ENCODE results near the gene ZBTB47. TPM values are rescaled to one million over a fixed set of nuclear protein-coding genes. Genes with fewer than 3 reads are reported as not detected.

Gene ZBTB47
- total and polyA plus RNA-seq, 3 experiments from 2014 or later: 0.48 to 0.60 TPM; not detected in 1

DNA sequence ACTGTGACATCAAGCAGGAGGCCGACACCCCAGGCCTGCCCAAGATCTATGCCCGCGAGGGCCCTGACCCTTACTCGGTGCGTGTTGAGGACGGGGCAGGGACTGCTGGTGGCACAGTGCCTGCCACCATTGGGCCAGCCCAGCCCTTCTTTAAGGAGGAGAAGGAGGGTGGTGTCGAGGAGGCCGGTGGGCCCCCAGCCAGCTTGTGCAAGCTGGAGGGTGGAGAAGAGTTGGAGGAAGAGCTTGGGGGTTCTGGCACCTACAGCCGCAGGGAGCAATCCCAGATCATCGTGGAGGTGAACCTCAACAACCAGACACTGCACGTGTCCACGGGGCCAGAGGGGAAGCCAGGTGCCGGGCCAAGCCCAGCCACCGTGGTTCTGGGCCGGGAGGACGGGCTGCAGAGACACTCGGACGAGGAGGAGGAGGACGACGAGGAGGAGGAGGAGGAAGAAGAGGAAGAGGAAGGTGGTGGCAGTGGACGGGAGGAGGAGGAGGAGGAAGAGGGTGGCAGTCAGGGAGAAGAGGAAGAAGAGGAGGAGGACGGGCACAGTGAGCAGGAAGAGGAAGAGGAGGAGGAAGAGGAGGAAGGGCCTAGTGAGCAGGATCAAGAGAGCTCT, 5.4 kb downstream of the ZBTB47 start:
- no peaks in the 10 kb centered on the region for H3K9me3 Mint-ChIP-seq
- H3K4me3 ChIP-seq (ENCODE audit: low read length): no peak overlapping the region
- no peak overlapping the region for H3K27ac ChIP-seq (ENCODE audit: low read depth, low read length)
- peak overlapping the region in 1 of 8 donors; percentile 54 for H3K27ac Mint-ChIP-seq
- no peaks in the 10 kb centered on the region for H3K36me3 ChIP-seq (ENCODE audit: insufficient read depth, low read length)
- ChIA-PET POLR2A (no interaction called here), CTCF (no interaction called here)
- no peaks in the 10 kb centered on the region for H3K9me3 ChIP-seq (ENCODE audit: low read length)
- peaks cover 0 to 9% (median 0%) of the 10 kb centered on the region in 3 donors for H3K4me1 Mint-ChIP-seq
- no peaks in the 10 kb centered on the region for H3K36me3 Mint-ChIP-seq
- H3K27me3 ChIP-seq (ENCODE audit: insufficient read depth, low read length, poor library complexity, severe bottlenecking): no peaks in the 10 kb centered on the region
- H3K27me3 Mint-ChIP-seq: peaks cover 0 to 1% of the 10 kb centered on the region in 2 donors
- DNase-seq: no peak
- H3K4me1 ChIP-seq (ENCODE audit: insufficient read depth, low read length): peaks cover 4% of the 10 kb centered on the region
- H3K4me3 Mint-ChIP-seq: no peak overlapping the region

GRCh38 chr3:42659451-42660130, 6.1 kb downstream of the ZBTB47 start:
- Histone ChIP-seq H3K9me3 (ENCODE audit: low read length) (no peaks in the 10 kb centered on the region), H3K36me3 (ENCODE audit: insufficient read depth, low read length) (no peaks in the 10 kb centered on the region), H3K27ac (ENCODE audit: low read depth, low read length) (no peak overlapping the region), H3K4me3 (ENCODE audit: low read length) (no peak overlapping the region), H3K27me3 (ENCODE audit: insufficient read depth, low read length, poor library complexity, severe bottlenecking) (no peaks in the 10 kb centered on the region), H3K4me1 (ENCODE audit: insufficient read depth, low read length) (peaks cover 3% of the 10 kb centered on the region)
- no peak for DNase-seq
- H3K36me3 Mint-ChIP-seq: no peaks in the 10 kb centered on the region
- no peaks in the 10 kb centered on the region for H3K9me3 Mint-ChIP-seq
- ChIA-PET CTCF (no interaction called here), POLR2A (no interaction called here)
- H3K27ac Mint-ChIP-seq: peak overlapping the region in 3 of 8 donors; percentile 4 to 48 (median 25)
- H3K27me3 Mint-ChIP-seq: peaks cover 0 to 1% of the 10 kb centered on the region in 2 donors
- peaks cover 0 to 8% (median 0%) of the 10 kb centered on the region in 3 donors for H3K4me1 Mint-ChIP-seq
- no peak overlapping the region for H3K4me3 Mint-ChIP-seq

GRCh38 chr3:42660131-42660715, 6.7 kb downstream of the ZBTB47 start:
- Mint-ChIP-seq H3K4me3 (no peak overlapping the region), H3K9me3 (no peaks in the 10 kb centered on the region), H3K27me3 (peaks cover 0 to 1% of the 10 kb centered on the region in 2 donors), H3K27ac (peak overlapping the region in 3 of 8 donors; percentile 4 to 48 (median 25)), H3K4me1 (peaks cover 0 to 4% (median 0%) of the 10 kb centered on the region in 3 donors), H3K36me3 (no peaks in the 10 kb centered on the region)
- ChIA-PET POLR2A (no interaction called here), CTCF (no interaction called here)
- Histone ChIP-seq H3K36me3 (ENCODE audit: insufficient read depth, low read length) (no peaks in the 10 kb centered on the region), H3K4me3 (ENCODE audit: low read length) (no peak overlapping the region), H3K4me1 (ENCODE audit: insufficient read depth, low read length) (no peaks in the 10 kb centered on the region), H3K9me3 (ENCODE audit: low read length) (no peaks in the 10 kb centered on the region), H3K27ac (ENCODE audit: low read depth, low read length) (no peak overlapping the region), H3K27me3 (ENCODE audit: insufficient read depth, low read length, poor library complexity, severe bottlenecking) (no peaks in the 10 kb centered on the region)
- no peak for DNase-seq

GRCh38 chr3:42660898-42661297, 7.4 kb downstream of the ZBTB47 start:
- Mint-ChIP-seq H3K9me3 (no peaks in the 10 kb centered on the region), H3K27ac (no peak overlapping the region), H3K27me3 (peaks cover 0 to 1% of the 10 kb centered on the region in 2 donors), H3K4me1 (peaks cover 0 to 3% (median 0%) of the 10 kb centered on the region in 3 donors), H3K4me3 (no peak overlapping the region), H3K36me3 (no peaks in the 10 kb centered on the region)
- Histone ChIP-seq H3K36me3 (ENCODE audit: insufficient read depth, low read length) (no peaks in the 10 kb centered on the region), H3K27ac (ENCODE audit: low read depth, low read length) (no peak overlapping the region), H3K27me3 (ENCODE audit: insufficient read depth, low read length, poor library complexity, severe bottlenecking) (no peaks in the 10 kb centered on the region), H3K4me3 (ENCODE audit: low read length) (no peak overlapping the region), H3K9me3 (ENCODE audit: low read length) (no peaks in the 10 kb centered on the region), H3K4me1 (ENCODE audit: insufficient read depth, low read length) (no peaks in the 10 kb centered on the region)
- CTCF ChIA-PET: no interaction called here
- POLR2A ChIA-PET: no interaction called here
- no peak for DNase-seq

DNA sequence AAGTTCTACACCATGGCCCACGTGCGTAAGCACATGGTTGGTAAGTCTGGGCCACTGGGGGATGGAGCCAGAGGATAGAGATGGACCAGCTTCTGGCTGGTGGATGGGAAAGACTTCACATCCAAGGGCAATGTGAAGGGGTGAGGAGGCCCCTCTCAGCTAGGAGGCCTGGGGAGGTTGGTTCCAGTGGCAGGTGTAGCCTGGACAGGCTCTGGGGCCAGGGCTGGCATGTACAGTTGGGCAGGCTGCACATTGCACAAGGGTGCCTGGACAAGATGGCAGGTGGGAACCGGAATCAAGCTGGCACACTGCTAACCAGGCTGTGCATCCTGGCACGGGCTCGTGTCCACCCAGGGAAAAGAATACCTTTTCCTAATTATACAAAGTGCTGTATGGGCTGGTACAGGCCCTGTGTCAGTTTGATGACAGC, 8.1 kb downstream of the ZBTB47 start:
- POLR2A ChIA-PET: no interaction called here
- H3K9me3 Mint-ChIP-seq: no peaks in the 10 kb centered on the region

GRCh38 chr3:42662037-42662812, 8.7 kb downstream of the ZBTB47 start:
- no peaks in the 10 kb centered on the region for H3K36me3 Mint-ChIP-seq
- DNase-seq: no peak
- no peaks in the 10 kb centered on the region for H3K9me3 ChIP-seq (ENCODE audit: low read length)
- H3K27me3 ChIP-seq (ENCODE audit: insufficient read depth, low read length, poor library complexity, severe bottlenecking): no peaks in the 10 kb centered on the region
- H3K27ac ChIP-seq (ENCODE audit: low read depth, low read length): no peak overlapping the region
- CTCF ChIA-PET: no interaction called here
- peaks cover 0 to under 1% (median 0%) of the 10 kb centered on the region in 5 donors for H3K9me3 Mint-ChIP-seq
- H3K4me1 Mint-ChIP-seq: peaks cover 0 to 3% (median 0%) of the 10 kb centered on the region in 3 donors
- POLR2A ChIA-PET: no interaction called here
- H3K4me1 ChIP-seq (ENCODE audit: insufficient read depth, low read length): no peaks in the 10 kb centered on the region
- peaks cover 0 to 1% of the 10 kb centered on the region in 2 donors for H3K27me3 Mint-ChIP-seq
- H3K4me3 ChIP-seq (ENCODE audit: low read length): no peak overlapping the region
- no peak overlapping the region for H3K4me3 Mint-ChIP-seq
- no peaks in the 10 kb centered on the region for H3K36me3 ChIP-seq (ENCODE audit: insufficient read depth, low read length)
- H3K27ac Mint-ChIP-seq: no peak overlapping the region

More for the DNA sequence above, 8.1 kb downstream of the ZBTB47 start:
- no peak overlapping the region for H3K27ac ChIP-seq (ENCODE audit: low read depth, low read length)
- peaks cover 0 to 3% (median 0%) of the 10 kb centered on the region in 3 donors for H3K4me1 Mint-ChIP-seq
- H3K27me3 ChIP-seq (ENCODE audit: insufficient read depth, low read length, poor library complexity, severe bottlenecking): no peaks in the 10 kb centered on the region
- no peak overlapping the region for H3K4me3 Mint-ChIP-seq
- DNase-seq: no peak
- CTCF ChIA-PET: no interaction called here
- H3K9me3 ChIP-seq (ENCODE audit: low read length): no peaks in the 10 kb centered on the region
- no peaks in the 10 kb centered on the region for H3K36me3 Mint-ChIP-seq
- H3K36me3 ChIP-seq (ENCODE audit: insufficient read depth, low read length): no peaks in the 10 kb centered on the region
- H3K27ac Mint-ChIP-seq: no peak overlapping the region
- H3K4me3 ChIP-seq (ENCODE audit: low read length): no peak overlapping the region
- peaks cover 0 to 1% of the 10 kb centered on the region in 2 donors for H3K27me3 Mint-ChIP-seq
- no peaks in the 10 kb centered on the region for H3K4me1 ChIP-seq (ENCODE audit: insufficient read depth, low read length)

DNA sequence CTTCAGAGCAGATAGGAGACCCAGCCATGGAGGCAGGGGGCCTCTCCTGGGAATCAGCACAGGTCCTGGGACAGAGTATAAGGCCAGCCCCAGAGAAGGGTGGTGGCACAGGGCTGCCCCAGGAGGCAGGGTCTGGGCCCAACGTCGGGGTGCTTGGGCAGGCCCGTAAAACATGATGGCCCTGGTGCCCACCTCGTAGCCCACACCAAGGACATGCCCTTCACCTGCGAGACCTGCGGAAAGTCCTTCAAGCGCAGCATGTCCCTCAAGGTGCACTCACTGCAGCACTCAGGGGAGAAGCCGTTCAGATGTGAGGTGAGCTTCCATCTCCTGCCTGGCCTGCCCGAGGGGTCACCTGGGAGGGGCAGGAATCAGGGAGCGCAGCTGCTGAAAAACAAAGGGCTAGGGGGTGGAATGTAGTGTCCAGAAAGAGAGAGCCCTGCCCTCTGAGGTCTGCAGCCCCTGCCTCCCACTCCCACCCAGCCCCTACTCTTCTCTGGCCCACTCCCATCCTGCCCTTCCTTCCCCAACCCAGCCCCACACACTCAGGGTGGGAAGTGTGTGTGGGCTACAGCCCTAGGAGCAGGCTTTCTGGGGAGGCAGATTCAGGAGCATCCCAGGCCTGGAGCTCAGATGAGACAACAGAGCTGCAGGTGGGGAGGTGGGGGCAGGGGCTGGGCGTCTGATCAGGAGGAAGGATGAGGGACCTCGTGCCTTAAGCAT, 9.5 kb downstream of the ZBTB47 start:
- no peak for DNase-seq
- POLR2A ChIA-PET: no interaction called here

More for the DNA sequence above, 9.5 kb downstream of the ZBTB47 start:
- CTCF ChIA-PET: no interaction called here
- Histone ChIP-seq H3K9me3 (ENCODE audit: low read length) (no peaks in the 10 kb centered on the region), H3K27ac (ENCODE audit: low read depth, low read length) (no peak overlapping the region), H3K27me3 (ENCODE audit: insufficient read depth, low read length, poor library complexity, severe bottlenecking) (no peaks in the 10 kb centered on the region), H3K36me3 (ENCODE audit: insufficient read depth, low read length) (no peaks in the 10 kb centered on the region), H3K4me3 (ENCODE audit: low read length) (no peak overlapping the region), H3K4me1 (ENCODE audit: insufficient read depth, low read length) (no peaks in the 10 kb centered on the region)
- H3K9me3 Mint-ChIP-seq: peaks cover 0 to 2% (median 0%) of the 10 kb centered on the region in 5 donors
- H3K4me3 Mint-ChIP-seq: no peak overlapping the region
- H3K36me3 Mint-ChIP-seq: no peaks in the 10 kb centered on the region
- H3K4me1 Mint-ChIP-seq: peaks cover 0 to 3% (median 0%) of the 10 kb centered on the region in 3 donors
- H3K27ac Mint-ChIP-seq: no peak overlapping the region
- peaks cover 0 to 3% of the 10 kb centered on the region in 2 donors for H3K27me3 Mint-ChIP-seq

Data from CD8-positive, alpha-beta memory T cell (primary cell).